GM12874 (cell line): ENCODE results near the gene C1QTNF6.

Experiments used
- TF ChIP-seq, protein P1 (sequence below): IDR thresholded peaks from 2 replicates; pipeline ENCODE4 v1.5.1; 2011; ENCODE audit warnings: low read depth, mild to moderate bottlenecking, control low read depth, low read length, moderate library complexity; ENCODE audit not compliant: insufficient read depth

C1QTNF6 gene

GRCh38 chr22:37179126-37179470 lies 8.9 kb downstream of the C1QTNF6 start:
- TF ChIP-seq, protein P1, sequence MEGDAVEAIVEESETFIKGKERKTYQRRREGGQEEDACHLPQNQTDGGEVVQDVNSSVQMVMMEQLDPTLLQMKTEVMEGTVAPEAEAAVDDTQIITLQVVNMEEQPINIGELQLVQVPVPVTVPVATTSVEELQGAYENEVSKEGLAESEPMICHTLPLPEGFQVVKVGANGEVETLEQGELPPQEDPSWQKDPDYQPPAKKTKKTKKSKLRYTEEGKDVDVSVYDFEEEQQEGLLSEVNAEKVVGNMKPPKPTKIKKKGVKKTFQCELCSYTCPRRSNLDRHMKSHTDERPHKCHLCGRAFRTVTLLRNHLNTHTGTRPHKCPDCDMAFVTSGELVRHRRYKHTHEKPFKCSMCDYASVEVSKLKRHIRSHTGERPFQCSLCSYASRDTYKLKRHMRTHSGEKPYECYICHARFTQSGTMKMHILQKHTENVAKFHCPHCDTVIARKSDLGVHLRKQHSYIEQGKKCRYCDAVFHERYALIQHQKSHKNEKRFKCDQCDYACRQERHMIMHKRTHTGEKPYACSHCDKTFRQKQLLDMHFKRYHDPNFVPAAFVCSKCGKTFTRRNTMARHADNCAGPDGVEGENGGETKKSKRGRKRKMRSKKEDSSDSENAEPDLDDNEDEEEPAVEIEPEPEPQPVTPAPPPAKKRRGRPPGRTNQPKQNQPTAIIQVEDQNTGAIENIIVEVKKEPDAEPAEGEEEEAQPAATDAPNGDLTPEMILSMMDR, result no peak

- TF ChIP-seq, protein P1, result no peak
These were observed 9.5 kb downstream of the C1QTNF6 start for GRCh38 chr22:37178350-37179125.

GRCh38 chr22:37177755-37178154 lies 10.3 kb downstream of the C1QTNF6 start:
- TF ChIP-seq, protein P1, result no peak

DNA sequence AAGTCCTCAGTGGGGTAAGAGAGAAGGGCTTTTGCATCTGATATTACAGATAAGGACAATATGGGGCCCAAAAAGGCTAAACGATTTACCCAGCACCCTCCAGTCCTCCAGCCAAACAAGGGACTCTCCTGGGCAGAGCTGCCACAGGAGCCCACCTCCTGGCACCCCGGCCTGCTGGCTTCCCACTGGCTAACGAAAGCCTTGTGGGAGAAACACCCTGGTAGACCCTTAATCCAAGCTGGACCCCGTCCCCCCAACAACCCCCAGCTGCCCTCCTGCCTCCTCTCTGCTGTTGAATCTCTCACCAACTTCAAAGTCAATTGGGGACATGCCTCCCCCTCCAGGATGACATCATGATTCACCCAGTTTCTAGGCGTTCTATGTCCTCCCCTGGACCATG lies 10.8 kb downstream of the C1QTNF6 start:
- TF ChIP-seq, protein P1, result no peak

DNA sequence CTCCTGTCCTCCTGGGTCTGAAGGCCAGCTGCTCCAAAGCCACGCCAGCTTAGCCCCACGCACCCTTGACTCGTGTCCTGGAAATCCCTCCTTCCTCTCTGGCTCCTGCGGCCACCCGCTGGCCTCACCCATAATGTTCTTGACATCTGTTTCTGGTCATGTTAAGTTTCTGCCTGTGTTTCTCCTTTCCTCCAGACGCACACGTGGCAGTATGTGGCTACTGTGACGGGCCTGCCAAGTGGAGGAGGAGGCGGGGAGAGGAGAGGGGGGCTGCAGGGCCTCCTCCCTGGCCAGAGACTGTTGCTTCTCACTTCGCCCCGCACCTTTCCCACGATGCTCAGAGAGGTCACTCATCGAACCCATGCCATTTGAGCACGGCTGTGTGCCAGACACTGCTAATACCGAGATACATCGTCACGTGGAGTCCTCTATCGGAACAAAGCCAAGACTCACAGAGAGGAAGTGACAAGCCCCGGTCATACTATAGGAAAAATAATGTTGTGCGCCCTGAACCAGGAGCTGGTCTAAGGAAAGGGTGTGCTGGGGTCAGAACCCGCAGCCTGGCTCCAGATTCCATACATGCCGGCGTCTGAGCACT lies 11.5 kb downstream of the C1QTNF6 start:
- TF ChIP-seq, protein P1, result no peak

GRCh38 chr22:37175414-37176281 lies 12.4 kb downstream of the C1QTNF6 start:
- TF ChIP-seq, protein P1, result no peak

DNA sequence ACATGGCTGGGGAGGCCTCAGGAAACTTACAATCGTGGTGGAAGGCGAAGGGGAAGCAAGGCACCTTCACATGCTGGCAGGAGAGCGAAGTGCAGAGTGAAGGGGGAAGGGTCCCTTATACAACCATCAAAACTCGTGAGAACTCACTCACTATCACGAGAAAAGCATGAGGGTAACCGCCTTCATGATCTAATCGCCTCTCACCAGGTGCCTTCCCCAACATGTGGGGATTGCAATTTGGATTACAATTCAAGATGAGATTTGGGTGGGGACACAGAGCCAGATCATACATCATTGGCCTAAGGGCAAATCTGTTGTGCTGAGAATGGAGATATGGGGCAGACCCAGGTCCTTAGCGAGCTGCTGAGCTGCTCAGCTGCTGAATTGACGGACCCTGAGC lies 13.1 kb downstream of the C1QTNF6 start:
- TF ChIP-seq, protein P1, result no peak
